ENCODE results near the gene KDM4C.
"Not testable (repeated sequence)": the region's sequence is repeated elsewhere in the genome, so short reads cannot be mapped to it uniquely, and the experiment has no call there.

The KDM4C gene

GRCh38 chr9:6733831-6734230 lies 23.9 kb upstream of the KDM4C start:
- no peak overlapping the region for H3K9ac ChIP-seq (ENCODE audit: low read depth, low read length)
- no peak overlapping the region for H3K27ac ChIP-seq (ENCODE audit: low read depth, low read length)
- 95% methylated on average over 6 of the region's 6 CpGs for WGBS
- no peaks in the 10 kb centered on the region for H3K9me3 ChIP-seq (ENCODE audit: insufficient read depth, low read depth, low read length)
- no peaks in the 10 kb centered on the region for H3K4me1 ChIP-seq (ENCODE audit: insufficient read depth, low read length)
- H3K36me3 ChIP-seq (ENCODE audit: insufficient read depth, low read length) = no peaks in the 10 kb centered on the region
- no peak overlapping the region for H3K4me3 ChIP-seq (ENCODE audit: low read length)
- H3K27me3 ChIP-seq (ENCODE audit: insufficient read depth, low read length) = no peaks in the 10 kb centered on the region

- Histone ChIP-seq H3K9ac (ENCODE audit: low read depth, low read length) (no peak overlapping the region), H3K27me3 (ENCODE audit: insufficient read depth, low read length) (no peaks in the 10 kb centered on the region), H3K9me3 (ENCODE audit: insufficient read depth, low read depth, low read length) (no peaks in the 10 kb centered on the region), H3K36me3 (ENCODE audit: insufficient read depth, low read length) (no peaks in the 10 kb centered on the region), H3K4me3 (ENCODE audit: low read length) (no peak overlapping the region), H3K4me1 (ENCODE audit: insufficient read depth, low read length) (no peaks in the 10 kb centered on the region), H3K27ac (ENCODE audit: low read depth, low read length) (no peak overlapping the region)
- WGBS = 96% methylated on average over 3 of the region's 3 CpGs
Observed at GRCh38 chr9:6735422-6735821, 22.4 kb upstream of the KDM4C start.

GRCh38 chr9:6739218-6739617 lies 18.6 kb upstream of the KDM4C start:
- Histone ChIP-seq H3K9ac (ENCODE audit: low read depth, low read length) (no peak overlapping the region), H3K36me3 (ENCODE audit: insufficient read depth, low read length) (no peaks in the 10 kb centered on the region), H3K4me3 (ENCODE audit: low read length) (no peak overlapping the region), H3K27ac (ENCODE audit: low read depth, low read length) (no peak overlapping the region), H3K27me3 (ENCODE audit: insufficient read depth, low read length) (no peaks in the 10 kb centered on the region), H3K4me1 (ENCODE audit: insufficient read depth, low read length) (no peaks in the 10 kb centered on the region), H3K9me3 (ENCODE audit: insufficient read depth, low read depth, low read length) (no peaks in the 10 kb centered on the region)
- WGBS = 71% methylated on average over 1 of the region's 1 CpG

GRCh38 chr9:6748861-6749260 lies 8.9 kb upstream of the KDM4C start:
- WGBS = over 99% methylated on average over 9 of the region's 9 CpGs
- H3K9me3 ChIP-seq (ENCODE audit: insufficient read depth, low read depth, low read length); H3K4me3 ChIP-seq (ENCODE audit: low read length); H3K9ac ChIP-seq (ENCODE audit: low read depth, low read length); H3K27ac ChIP-seq (ENCODE audit: low read depth, low read length); H3K27me3 ChIP-seq (ENCODE audit: insufficient read depth, low read length); H3K36me3 ChIP-seq (ENCODE audit: insufficient read depth, low read length); H3K4me1 ChIP-seq (ENCODE audit: insufficient read depth, low read length): not testable (repeated sequence)

GRCh38 chr9:6754861-6755260 lies 2.9 kb upstream of the KDM4C start:
- WGBS = 93% methylated on average over 10 of the region's 10 CpGs
- not testable (repeated sequence) for H3K9ac ChIP-seq (ENCODE audit: low read depth, low read length); H3K4me1 ChIP-seq (ENCODE audit: insufficient read depth, low read length); H3K4me3 ChIP-seq (ENCODE audit: low read length); H3K9me3 ChIP-seq (ENCODE audit: insufficient read depth, low read depth, low read length); H3K27me3 ChIP-seq (ENCODE audit: insufficient read depth, low read length); H3K27ac ChIP-seq (ENCODE audit: low read depth, low read length); H3K36me3 ChIP-seq (ENCODE audit: insufficient read depth, low read length)

GRCh38 chr9:6757132-6757455 lies 679 bp upstream of the KDM4C start:
- WGBS = 2% methylated on average over 14 of the region's 14 CpGs
- Histone ChIP-seq H3K4me3 (ENCODE audit: low read length) (peak overlapping the region; percentile 73), H3K36me3 (ENCODE audit: insufficient read depth, low read length) (no peaks in the 10 kb centered on the region), H3K9ac (ENCODE audit: low read depth, low read length) (peak overlapping the region; percentile 84), H3K4me1 (ENCODE audit: insufficient read depth, low read length) (peaks cover 4% of the 10 kb centered on the region; the same call in 1 of the 2 replicates), H3K9me3 (ENCODE audit: insufficient read depth, low read depth, low read length) (no peaks in the 10 kb centered on the region), H3K27ac (ENCODE audit: low read depth, low read length) (peak overlapping the region; percentile 96; the same call in 1 of the 2 replicates), H3K27me3 (ENCODE audit: insufficient read depth, low read length) (no peaks in the 10 kb centered on the region)

GRCh38 chr9:6758248-6758497 lies 400 bp downstream of the KDM4C start:
- under 1% methylated on average over 35 of the region's 35 CpGs for WGBS
- peak overlapping the region; percentile 67; the same call in 1 of the 2 replicates for H3K9ac ChIP-seq (ENCODE audit: low read depth, low read length)
- H3K27me3 ChIP-seq (ENCODE audit: insufficient read depth, low read length) = no peaks in the 10 kb centered on the region
- H3K27ac ChIP-seq (ENCODE audit: low read depth, low read length) = peak overlapping the region; percentile 48; the same call in 1 of the 2 replicates
- no peaks in the 10 kb centered on the region for H3K9me3 ChIP-seq (ENCODE audit: insufficient read depth, low read depth, low read length)
- peak overlapping the region; percentile 73 for H3K4me3 ChIP-seq (ENCODE audit: low read length)
- H3K36me3 ChIP-seq (ENCODE audit: insufficient read depth, low read length) = no peaks in the 10 kb centered on the region
- H3K4me1 ChIP-seq (ENCODE audit: insufficient read depth, low read length) = peaks cover 4% of the 10 kb centered on the region; the same call in 1 of the 2 replicates

GRCh38 chr9:6758498-6759184 lies 868 bp downstream of the KDM4C start:
- Histone ChIP-seq H3K36me3 (ENCODE audit: insufficient read depth, low read length) (no peaks in the 10 kb centered on the region), H3K27ac (ENCODE audit: low read depth, low read length) (peak overlapping the region; percentile 48; the same call in 1 of the 2 replicates), H3K4me1 (ENCODE audit: insufficient read depth, low read length) (peaks cover 4% of the 10 kb centered on the region; the same call in 1 of the 2 replicates), H3K9me3 (ENCODE audit: insufficient read depth, low read depth, low read length) (no peaks in the 10 kb centered on the region), H3K9ac (ENCODE audit: low read depth, low read length) (peak overlapping the region; percentile 67; the same call in 1 of the 2 replicates), H3K27me3 (ENCODE audit: insufficient read depth, low read length) (no peaks in the 10 kb centered on the region), H3K4me3 (ENCODE audit: low read length) (peak overlapping the region; percentile 73)
- under 1% methylated on average over 42 of the region's 42 CpGs for WGBS

- no peaks in the 10 kb centered on the region for H3K36me3 ChIP-seq (ENCODE audit: insufficient read depth, low read length)
- no peaks in the 10 kb centered on the region for H3K9me3 ChIP-seq (ENCODE audit: insufficient read depth, low read depth, low read length)
- H3K4me1 ChIP-seq (ENCODE audit: insufficient read depth, low read length) = peaks cover 6% of the 10 kb centered on the region
- peak overlapping the region; percentile 73 for H3K4me3 ChIP-seq (ENCODE audit: low read length)
- peak overlapping the region; percentile 67; the same call in 1 of the 2 replicates for H3K9ac ChIP-seq (ENCODE audit: low read depth, low read length)
- no peak overlapping the region for H3K27ac ChIP-seq (ENCODE audit: low read depth, low read length)
- H3K27me3 ChIP-seq (ENCODE audit: insufficient read depth, low read length) = no peaks in the 10 kb centered on the region
- whole genome bisulfite sequencing = 29% methylated on average over 26 of the region's 27 CpGs
Observed at GRCh38 chr9:6759185-6759977, 1.6 kb downstream of the KDM4C start.

GRCh38 chr9:6761306-6761705 lies 3.5 kb downstream of the KDM4C start:
- WGBS = 92% methylated on average over 4 of the region's 4 CpGs
- Histone ChIP-seq H3K4me1 (ENCODE audit: insufficient read depth, low read length) (peaks cover 25% of the 10 kb centered on the region), H3K9ac (ENCODE audit: low read depth, low read length) (no peak overlapping the region), H3K27me3 (ENCODE audit: insufficient read depth, low read length) (no peaks in the 10 kb centered on the region), H3K4me3 (ENCODE audit: low read length) (no peak overlapping the region), H3K36me3 (ENCODE audit: insufficient read depth, low read length) (no peaks in the 10 kb centered on the region), H3K27ac (ENCODE audit: low read depth, low read length) (no peak overlapping the region; the same call in 1 of the 2 replicates), H3K9me3 (ENCODE audit: insufficient read depth, low read depth, low read length) (no peaks in the 10 kb centered on the region)

- Histone ChIP-seq H3K9ac (ENCODE audit: low read depth, low read length) (no peak overlapping the region), H3K36me3 (ENCODE audit: insufficient read depth, low read length) (no peaks in the 10 kb centered on the region), H3K4me1 (ENCODE audit: insufficient read depth, low read length) (peaks cover 27% of the 10 kb centered on the region), H3K9me3 (ENCODE audit: insufficient read depth, low read depth, low read length) (no peaks in the 10 kb centered on the region), H3K4me3 (ENCODE audit: low read length) (no peak overlapping the region), H3K27me3 (ENCODE audit: insufficient read depth, low read length) (no peaks in the 10 kb centered on the region), H3K27ac (ENCODE audit: low read depth, low read length) (peak overlapping the region; percentile 9; the same call in 1 of the 2 replicates)
Observed at GRCh38 chr9:6763244-6763643, 5.5 kb downstream of the KDM4C start.
